IPS-18a (cell line): ENCODE measurements around the gene ZNF839.
"Not testable (repeated sequence)": the region's sequence is repeated elsewhere in the genome, so short reads cannot be mapped to it uniquely, and the experiment has no call there.

ENCODE experiments used
- H3K27ac ChIP-seq: one replicate; pipeline ENCODE4 v1.5.1; 2013; ENCODE audit warnings: low read length
- H3K27me3 ChIP-seq: one replicate; pipeline ENCODE4 v1.6.1; 2013; ENCODE audit warnings: mild to moderate bottlenecking, low read length; ENCODE audit not compliant: control insufficient read depth, insufficient read depth
- H3K36me3 ChIP-seq: one replicate; pipeline ENCODE4 v1.6.1; 2013; ENCODE audit warnings: low read depth, low read length; ENCODE audit not compliant: control insufficient read depth
- H3K4me1 ChIP-seq: one replicate; pipeline ENCODE4 v1.6.1; 2013; ENCODE audit warnings: low read depth, low read length; ENCODE audit not compliant: control insufficient read depth
- H3K4me3 ChIP-seq: one replicate; pipeline ENCODE4 v1.5.1; 2013; ENCODE audit warnings: low read length
- H3K9ac ChIP-seq: one replicate; pipeline ENCODE4 v1.6.1; 2013; ENCODE audit warnings: mild to moderate bottlenecking, low read length, moderate library complexity
- H3K9me3 ChIP-seq: one replicate; pipeline ENCODE4 v1.6.1; 2013; ENCODE audit warnings: low read depth, low read length; ENCODE audit not compliant: control insufficient read depth

Gene ZNF839

GRCh38 chr14:102288139-102288538 lies 31.4 kb upstream of the ZNF839 start:
- no peaks in the 10 kb centered on the region for H3K4me1 ChIP-seq
- no peak overlapping the region for H3K9ac ChIP-seq
- no peaks in the 10 kb centered on the region for H3K9me3 ChIP-seq
- H3K27me3 ChIP-seq, result no peaks in the 10 kb centered on the region
- H3K4me3 ChIP-seq, result no peak overlapping the region
- no peaks in the 10 kb centered on the region for H3K36me3 ChIP-seq
- H3K27ac ChIP-seq, result no peak overlapping the region

- Histone ChIP-seq H3K36me3 (no peaks in the 10 kb centered on the region), H3K27ac (no peak overlapping the region), H3K9ac (no peak overlapping the region), H3K4me1 (no peaks in the 10 kb centered on the region), H3K4me3 (no peak overlapping the region), H3K9me3 (no peaks in the 10 kb centered on the region), H3K27me3 (no peaks in the 10 kb centered on the region)
Observed at GRCh38 chr14:102292441-102292840, 27.1 kb upstream of the ZNF839 start.

- Histone ChIP-seq H3K27ac (no peak overlapping the region), H3K9me3 (no peaks in the 10 kb centered on the region), H3K36me3 (no peaks in the 10 kb centered on the region), H3K27me3 (no peaks in the 10 kb centered on the region), H3K9ac (no peak overlapping the region), H3K4me3 (no peak overlapping the region), H3K4me1 (no peaks in the 10 kb centered on the region)
Observed at GRCh38 chr14:102293781-102294180, 25.8 kb upstream of the ZNF839 start.

GRCh38 chr14:102295270-102295669 lies 24.3 kb upstream of the ZNF839 start:
- Histone ChIP-seq H3K27ac (no peak overlapping the region), H3K36me3 (no peaks in the 10 kb centered on the region), H3K27me3 (no peaks in the 10 kb centered on the region), H3K4me1 (no peaks in the 10 kb centered on the region), H3K4me3 (no peak overlapping the region), H3K9me3 (no peaks in the 10 kb centered on the region), H3K9ac (no peak overlapping the region)

- Histone ChIP-seq H3K36me3 (no peaks in the 10 kb centered on the region), H3K4me3 (no peak overlapping the region), H3K9me3 (no peaks in the 10 kb centered on the region), H3K27ac (no peak overlapping the region), H3K9ac (no peak overlapping the region), H3K4me1 (no peaks in the 10 kb centered on the region), H3K27me3 (no peaks in the 10 kb centered on the region)
Observed at GRCh38 chr14:102297436-102298170, 21.9 kb upstream of the ZNF839 start.

GRCh38 chr14:102298303-102299070 lies 21.1 kb upstream of the ZNF839 start:
- H3K4me1 ChIP-seq, H3K36me3 ChIP-seq, H3K27me3 ChIP-seq, H3K9ac ChIP-seq, H3K4me3 ChIP-seq, H3K9me3 ChIP-seq, H3K27ac ChIP-seq: not testable (repeated sequence)

GRCh38 chr14:102303664-102304063 lies 15.9 kb upstream of the ZNF839 start:
- Histone ChIP-seq H3K27ac (no peak overlapping the region), H3K27me3 (no peaks in the 10 kb centered on the region), H3K9me3 (no peaks in the 10 kb centered on the region), H3K4me3 (no peak overlapping the region), H3K9ac (no peak overlapping the region), H3K4me1 (no peaks in the 10 kb centered on the region), H3K36me3 (no peaks in the 10 kb centered on the region)

GRCh38 chr14:102304611-102305506 lies 14.7 kb upstream of the ZNF839 start, which contains the start of gene MOK:
TSS of gene MOK (minus strand) at chr14:102305164. CDS start at chr14:102304968, 196 bp downstream.
- Histone ChIP-seq H3K9ac (peak within 1 kb of the TSS; percentile 90), H3K4me3 (peak within 1 kb of the TSS; percentile 94), H3K9me3 (no peaks in the 10 kb centered on the region), H3K27me3 (no peaks in the 10 kb centered on the region), H3K4me1 (no peaks in the 10 kb centered on the region), H3K27ac (peak within 1 kb of the TSS; percentile 64), H3K36me3 (no peaks in the 10 kb centered on the region)

- Histone ChIP-seq H3K4me3 (peak overlapping the region; percentile 78), H3K36me3 (no peaks in the 10 kb centered on the region), H3K27ac (no peak overlapping the region), H3K27me3 (peaks cover 33% of the 10 kb centered on the region), H3K9ac (peak overlapping the region; percentile 31), H3K9me3 (no peaks in the 10 kb centered on the region), H3K4me1 (peaks cover 8% of the 10 kb centered on the region)
Observed at GRCh38 chr14:102314242-102315011, 5.1 kb upstream of the ZNF839 start.

GRCh38 chr14:102315121-102315520 lies 4.4 kb upstream of the ZNF839 start:
- Histone ChIP-seq H3K27me3 (peaks cover 33% of the 10 kb centered on the region), H3K9me3 (no peaks in the 10 kb centered on the region), H3K36me3 (no peaks in the 10 kb centered on the region), H3K4me1 (peaks cover 8% of the 10 kb centered on the region), H3K4me3 (no peak overlapping the region), H3K9ac (no peak overlapping the region), H3K27ac (no peak overlapping the region)

GRCh38 chr14:102316338-102316742 lies 3.2 kb upstream of the ZNF839 start:
- H3K9ac ChIP-seq, result peak overlapping the region; percentile 61
- no peaks in the 10 kb centered on the region for H3K9me3 ChIP-seq
- peak overlapping the region; percentile 75 for H3K4me3 ChIP-seq
- no peak overlapping the region for H3K27ac ChIP-seq
- peaks cover 11% of the 10 kb centered on the region for H3K4me1 ChIP-seq
- H3K36me3 ChIP-seq, result no peaks in the 10 kb centered on the region
- peaks cover 33% of the 10 kb centered on the region for H3K27me3 ChIP-seq
